T-helper 22 cell (primary cell): ENCODE results near the gene PARVB.

Experiments used
- DNase-seq: peaks from one replicate; pipeline ENCODE4 v3.0.0-alpha.2; 2020; ENCODE audit warnings: low read depth

Gene PARVB

GRCh38 chr22:44028091-44028490, 4.0 kb downstream of the PARVB start:
- DNase-seq: no peak

- DNase-seq: no peak
These were observed 5.0 kb downstream of the PARVB start for GRCh38 chr22:44029069-44029468.

- DNase-seq: no peak
These were observed 6.1 kb downstream of the PARVB start for GRCh38 chr22:44030051-44030701.

GRCh38 chr22:44030702-44031082, 6.6 kb downstream of the PARVB start:
- DNase-seq: no peak

GRCh38 chr22:44031158-44031952, 7.3 kb downstream of the PARVB start:
- no peak for DNase-seq

- no peak for DNase-seq
These were observed 8.1 kb downstream of the PARVB start for GRCh38 chr22:44032126-44032730.

- no peak for DNase-seq
These were observed 9.2 kb downstream of the PARVB start for GRCh38 chr22:44033287-44033686.

GRCh38 chr22:44033694-44034093, 9.6 kb downstream of the PARVB start:
- DNase-seq: no peak

- no peak for DNase-seq
These were observed 13.6 kb downstream of the PARVB start for GRCh38 chr22:44037519-44038375.

- no peak for DNase-seq
These were observed 15.6 kb downstream of the PARVB start for GRCh38 chr22:44039566-44040171.

- DNase-seq: no peak
These were observed 18.4 kb downstream of the PARVB start for GRCh38 chr22:44042249-44043218.

- DNase-seq: no peak
These were observed 21.0 kb downstream of the PARVB start for GRCh38 chr22:44045145-44045544.

GRCh38 chr22:44046485-44047141, 22.5 kb downstream of the PARVB start:
- DNase-seq: no peak

GRCh38 chr22:44047891-44048301, 23.8 kb downstream of the PARVB start:
- DNase-seq: no peak

- no peak for DNase-seq
These were observed 25.6 kb downstream of the PARVB start for GRCh38 chr22:44049486-44050231.

- no peak for DNase-seq
These were observed 26.8 kb downstream of the PARVB start for GRCh38 chr22:44050766-44051355.

- DNase-seq: no peak
These were observed 27.3 kb downstream of the PARVB start for GRCh38 chr22:44051358-44051757.

GRCh38 chr22:44051961-44052360, 27.9 kb downstream of the PARVB start:
- DNase-seq: no peak

GRCh38 chr22:44055805-44056204, 31.7 kb downstream of the PARVB start:
- no peak for DNase-seq
